Measurements from ENCODE around the gene ABCB4.

DNA sequence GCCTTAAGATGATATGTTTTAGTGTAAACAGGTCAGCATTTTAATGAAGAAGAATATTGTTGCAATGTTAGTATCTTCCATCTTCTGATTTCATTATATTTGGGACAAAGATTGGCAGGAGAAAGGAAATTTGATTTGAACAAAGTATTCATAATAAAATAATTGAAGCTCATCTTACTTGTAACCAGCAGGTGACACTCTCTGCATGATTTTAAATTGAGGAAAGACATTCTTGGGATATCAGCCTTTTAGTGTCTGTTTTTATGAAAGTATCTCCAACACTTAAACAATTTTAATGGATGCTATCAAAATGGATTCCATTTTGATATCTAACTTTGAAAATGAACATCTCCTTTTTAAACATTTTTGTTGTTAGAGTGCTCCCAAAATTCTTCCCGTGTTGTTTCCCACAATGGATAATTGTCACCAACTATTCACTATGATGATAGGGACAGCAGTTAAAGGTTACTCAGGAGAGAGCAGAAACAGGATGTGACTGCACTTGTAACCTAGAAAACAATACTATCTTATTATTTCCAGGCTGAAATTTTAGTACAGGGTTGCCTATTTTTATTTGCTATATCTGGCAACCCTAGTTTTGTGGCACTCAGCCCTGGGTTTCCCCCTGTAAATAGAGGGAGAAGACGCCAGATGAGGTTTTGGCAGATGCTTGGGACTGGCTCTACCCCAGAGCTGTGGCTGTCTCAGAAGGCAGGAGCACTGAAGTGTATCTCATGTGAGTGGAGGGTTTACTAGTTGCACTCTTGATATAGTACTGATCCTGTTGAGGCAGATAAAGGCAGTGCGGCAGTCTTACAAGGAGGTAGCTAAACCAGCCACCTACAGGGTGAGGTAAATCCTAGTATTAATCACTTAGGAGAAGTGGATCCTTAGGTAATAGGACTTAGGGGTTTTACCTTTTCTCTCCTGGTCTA lies 31.0 kb upstream of the ABCB4 start:
- TF ChIP-seq CTCF (conservative IDR thresholded peaks at IDR 0.05) (peak; percentile 67), EZH2 (IDR thresholded peaks at IDR 0.05; ENCODE audit: low read depth) (no peak)

Measured in PC-9 (cell line).